CD4-positive, alpha-beta T cell (primary cell): ENCODE measurements around the gene B9D1. TPM values are rescaled to one million over a fixed set of nuclear protein-coding genes. Genes with fewer than 3 reads are reported as not detected.

ENCODE experiments used
- ATAC-seq: fragments of 200-7000 bp; cut with Tn5 transposase; one replicate; pipeline ENCODE4 v1.10.0; 2022; ENCODE audit warnings: mild to moderate bottlenecking; ENCODE audit not compliant: poor library complexity
- CTCF ChIA-PET: fragments of 350-600 bp; sonication (Branson Sonifier 250); formaldehyde crosslinking; loops from one replicate; lab custom pipeline; 2021; ENCODE audit warnings: antibody characterized with exemption, inconsistent platforms; lab: Charles Lee
- POLR2A ChIA-PET: fragments of 350-600 bp; sonication (Branson Sonifier 250); formaldehyde crosslinking; loops from one replicate; lab custom pipeline; 2021; ENCODE audit warnings: antibody characterized with exemption, inconsistent platforms; lab: Charles Lee
- DNase-seq, 14 experiments: peaks; one replicate each; pipeline ENCODE4 v3.0.0-alpha.2; 2013 to 2020; ENCODE audit warnings: mixed read lengths in 2 of 14
- H3K27ac ChIP-seq, 2 donors: one replicate each; pipeline versions ENCODE4 v1.5.1 to v1.7.0; 2013; ENCODE audit warnings: low read length in 2 of 2, low read depth in 1 of 2, mild to moderate bottlenecking in 1 of 2
- H3K27me3 ChIP-seq, 2 experiments: 1 replicate in 1 of 2; 2 replicates in 1 of 2; pipeline versions ENCODE4 v1.6.1 to v1.7.0; 2013; ENCODE audit warnings: low read length in 2 of 2, control low read depth in 1 of 2, mild to moderate bottlenecking in 1 of 2, moderate library complexity in 1 of 2; ENCODE audit not compliant: insufficient read depth in 2 of 2, control insufficient read depth in 1 of 2
- H3K36me3 ChIP-seq: one replicate; pipeline ENCODE4 v1.6.1; 2013; ENCODE audit warnings: low read length, control low read depth; ENCODE audit not compliant: insufficient read depth
- H3K4me1 ChIP-seq: one replicate; pipeline ENCODE4 v1.6.1; 2013; ENCODE audit warnings: low read length, control low read depth; ENCODE audit not compliant: insufficient read depth
- H3K4me3 ChIP-seq: one replicate; pipeline ENCODE4 v1.5.1; 2013; ENCODE audit warnings: mild to moderate bottlenecking, low read length, moderate library complexity
- H3K9me3 ChIP-seq, 2 experiments: 1 replicate in 1 of 2; 2 replicates in 1 of 2; pipeline versions ENCODE4 v1.6.1 to v1.7.0; 2013; ENCODE audit warnings: low read length in 2 of 2, mild to moderate bottlenecking in 2 of 2, control low read depth in 1 of 2, moderate library complexity in 1 of 2; ENCODE audit not compliant: control insufficient read depth in 1 of 2, insufficient read depth in 1 of 2
- H3K27ac Mint-ChIP-seq: one replicate; pipeline ENCODE4 v1.8.0; 2020; ENCODE audit warnings: mixed read lengths
- H3K27me3 Mint-ChIP-seq: one replicate; pipeline ENCODE4 v1.8.0; 2021; ENCODE audit warnings: mixed read lengths
- H3K36me3 Mint-ChIP-seq: one replicate; pipeline ENCODE4 v1.8.0; 2021; ENCODE audit warnings: low read depth, mixed read lengths
- H3K4me1 Mint-ChIP-seq: one replicate; pipeline ENCODE4 v1.8.0; 2021; ENCODE audit warnings: low read depth, mixed read lengths
- H3K4me3 Mint-ChIP-seq: one replicate; pipeline ENCODE4 v1.8.0; 2020; ENCODE audit warnings: mild to moderate bottlenecking, mixed read lengths
- H3K9me3 Mint-ChIP-seq: one replicate; pipeline ENCODE4 v1.8.0; 2020; ENCODE audit warnings: mixed read lengths
- intact Hi-C, 2 experiments: fragments of 100-400 bp; cut with DNase I in 1 of 2; cut with micrococcal nuclease in 1 of 2; formaldehyde crosslinking; loops; one replicate each; pipeline versions ENCODE4 v1.15.1 to v1.9.0; 2023 to 2025; cut with DNase I, micrococcal nuclease
- polyA plus RNA-seq, 2 donors: library from polyadenylated mRNA; unstranded; fragments of 120-200 nt; gene quantifications; one replicate each; pipeline ENCODE4 v1.2.1, GENCODE V29; 2013
- total RNA-seq, 174 experiments: library from RNA in 2 of 174; stranded (reverse) in 2 of 174; gene quantifications; one replicate each; pipeline ENCODE4 v1.2.3 and lab custom pipeline; 2021 to 2026
- TF ChIP-seq, protein P1 (sequence below): fragments of 200-600 bp; IDR thresholded peaks from one replicate; pipeline ENCODE4 v1.8.0; 2022; ENCODE audit warnings: antibody characterized with exemption, mild to moderate bottlenecking

B9D1 gene, protein sequence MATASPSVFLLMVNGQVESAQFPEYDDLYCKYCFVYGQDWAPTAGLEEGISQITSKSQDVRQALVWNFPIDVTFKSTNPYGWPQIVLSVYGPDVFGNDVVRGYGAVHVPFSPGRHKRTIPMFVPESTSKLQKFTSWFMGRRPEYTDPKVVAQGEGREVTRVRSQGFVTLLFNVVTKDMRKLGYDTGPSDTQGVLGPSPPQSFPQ
- total RNA-seq (under 1 TPM; 0.66 to 0.73 TPM), total RNA-seq (lab: John Stamatoyannopoulos, UW) (0 to 5.0 (median 1.2) reads per million in 172 experiments)
- polyA plus RNA-seq (2013, experiment 1 of 2): 0.68 TPM
- polyA plus RNA-seq (2013, experiment 2 of 2): 0.90 TPM

DNA sequence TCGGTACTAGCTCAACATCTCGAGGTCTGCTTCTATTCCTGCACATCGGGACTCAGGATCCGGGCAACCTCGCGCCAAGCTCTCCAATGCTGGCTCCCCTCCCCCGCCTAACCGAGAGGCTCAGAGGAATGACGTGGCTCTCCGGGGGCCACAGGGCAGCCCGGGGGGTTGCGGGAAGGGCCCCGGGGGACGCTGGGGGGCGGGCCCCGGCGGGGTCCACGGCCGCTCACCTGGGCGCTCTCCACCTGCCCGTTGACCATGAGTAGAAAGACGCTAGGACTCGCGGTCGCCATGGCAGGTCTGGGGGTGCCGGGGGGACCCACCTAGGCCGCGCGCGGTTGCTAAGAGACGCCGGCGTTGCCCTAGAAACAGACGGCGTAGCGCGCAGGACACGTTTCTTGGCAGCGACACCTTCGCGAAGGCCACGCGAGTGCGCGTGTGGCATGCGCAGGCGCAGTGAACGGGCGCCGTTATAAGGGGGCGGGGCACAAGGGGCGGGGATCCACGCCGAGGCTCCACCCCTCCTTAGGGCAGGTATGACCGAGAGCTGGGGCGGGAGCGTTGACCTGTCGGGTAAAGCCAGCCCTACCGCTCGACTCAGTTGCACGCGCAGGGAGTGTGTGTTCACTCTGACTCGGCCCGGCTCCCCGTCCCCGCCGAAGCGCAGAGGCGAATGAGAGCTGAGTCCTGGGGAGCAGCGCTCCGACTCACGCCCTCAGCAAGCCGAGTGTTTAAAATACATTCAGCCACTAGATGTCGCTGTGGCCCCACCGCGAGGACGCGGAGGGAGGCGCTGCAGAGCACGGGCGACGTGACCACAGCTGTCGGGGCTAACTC, at the start of gene B9D1:
Gene B9D1 (minus strand): TSS at position 447 of the 837 bp plus-strand sequence. CDS start 154 bp downstream, at position 293.
- H3K4me3 Mint-ChIP-seq: peak within 1 kb of the TSS; percentile 95
- POLR2A ChIA-PET: interaction anchor here (0.6 to 2.3 kb wide), 7 partner anchors 16 to 584 kb away, joined by 4 to 58 read pairs (median 5); partner anchors contain the start of genes ALDH3A2 and MAPK7
- DNase-seq: peak; percentile 91 to 97 (median 94)

DNA sequence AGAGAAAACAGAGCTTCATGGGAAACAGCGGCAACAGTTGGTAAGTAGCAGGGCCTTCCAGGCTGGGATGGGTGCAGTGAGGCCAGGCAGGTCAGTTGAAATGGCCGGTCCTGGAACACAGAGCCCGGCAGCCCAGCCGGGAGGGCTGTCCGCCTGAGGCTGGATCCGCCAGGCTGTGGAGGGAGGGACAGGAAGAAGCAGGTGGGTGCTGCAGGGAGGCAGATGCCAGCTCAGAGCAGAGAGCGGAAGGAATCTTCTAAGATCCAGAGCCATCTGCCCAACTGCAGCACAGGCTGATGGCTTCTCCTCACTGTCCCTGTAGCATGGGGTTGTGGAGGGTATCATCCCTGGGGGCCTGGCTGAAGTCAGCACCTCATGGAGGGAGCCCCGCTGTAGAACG, 49.1 kb upstream of the B9D1 start:
- Mint-ChIP-seq H3K27ac (no peak overlapping the region), H3K36me3 (no peaks in the 10 kb centered on the region), H3K4me1 (no peaks in the 10 kb centered on the region), H3K27me3 (no peaks in the 10 kb centered on the region), H3K9me3 (no peaks in the 10 kb centered on the region), H3K4me3 (no peak overlapping the region)
- ChIA-PET POLR2A (no interaction called here), CTCF (no interaction called here)
- TF ChIP-seq, protein P1, sequence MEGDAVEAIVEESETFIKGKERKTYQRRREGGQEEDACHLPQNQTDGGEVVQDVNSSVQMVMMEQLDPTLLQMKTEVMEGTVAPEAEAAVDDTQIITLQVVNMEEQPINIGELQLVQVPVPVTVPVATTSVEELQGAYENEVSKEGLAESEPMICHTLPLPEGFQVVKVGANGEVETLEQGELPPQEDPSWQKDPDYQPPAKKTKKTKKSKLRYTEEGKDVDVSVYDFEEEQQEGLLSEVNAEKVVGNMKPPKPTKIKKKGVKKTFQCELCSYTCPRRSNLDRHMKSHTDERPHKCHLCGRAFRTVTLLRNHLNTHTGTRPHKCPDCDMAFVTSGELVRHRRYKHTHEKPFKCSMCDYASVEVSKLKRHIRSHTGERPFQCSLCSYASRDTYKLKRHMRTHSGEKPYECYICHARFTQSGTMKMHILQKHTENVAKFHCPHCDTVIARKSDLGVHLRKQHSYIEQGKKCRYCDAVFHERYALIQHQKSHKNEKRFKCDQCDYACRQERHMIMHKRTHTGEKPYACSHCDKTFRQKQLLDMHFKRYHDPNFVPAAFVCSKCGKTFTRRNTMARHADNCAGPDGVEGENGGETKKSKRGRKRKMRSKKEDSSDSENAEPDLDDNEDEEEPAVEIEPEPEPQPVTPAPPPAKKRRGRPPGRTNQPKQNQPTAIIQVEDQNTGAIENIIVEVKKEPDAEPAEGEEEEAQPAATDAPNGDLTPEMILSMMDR: no peak
- H3K27me3 ChIP-seq: peaks cover 0 to 2% of the 10 kb centered on the region in 2 experiments
- H3K9me3 ChIP-seq: no peaks in the 10 kb centered on the region
- H3K27ac ChIP-seq: no peak overlapping the region
- DNase-seq (no peak), ATAC-seq (no peak)
- intact Hi-C loops: no loop called here
- no peaks in the 10 kb centered on the region for H3K36me3 ChIP-seq
- no peaks in the 10 kb centered on the region for H3K4me1 ChIP-seq
- H3K4me3 ChIP-seq: no peak overlapping the region

More for the DNA sequence above, at the start of gene B9D1:
- Mint-ChIP-seq H3K9me3 (no peaks in the 10 kb centered on the region), H3K4me1 (peaks cover 14% of the 10 kb centered on the region), H3K27me3 (peaks cover 5% of the 10 kb centered on the region), H3K36me3 (no peaks in the 10 kb centered on the region), H3K27ac (peak within 1 kb of the TSS; percentile 89)
- peak; percentile 93 for ATAC-seq
- Histone ChIP-seq H3K4me1 (peaks cover 16% of the 10 kb centered on the region), H3K27ac (peak within 1 kb of the TSS in 1 of 2 donors; percentile 29), H3K36me3 (no peaks in the 10 kb centered on the region), H3K9me3 (peaks cover 0 to 4% of the 10 kb centered on the region in 2 experiments), H3K4me3 (peak within 1 kb of the TSS; percentile 75), H3K27me3 (peaks cover 3 to 4% of the 10 kb centered on the region in 2 experiments)
- CTCF ChIA-PET: interaction anchor here (0.6 to 3.0 kb wide), 25 partner anchors 8 to 737 kb away, joined by 3 to 62 read pairs (median 4); partner anchors contain the start of genes ALDH3A2 and MAPK7
- TF ChIP-seq, protein P1: peak; percentile 99
- intact Hi-C loops: loop anchor here (1.0 to 10.0 kb wide), 9 partner anchors 14 to 404 kb away; partner anchors contain the start of genes ALDH3A2 (in 1 of the 2), FAM83G (in 1 of the 2) and MAPK7 (in 1 of the 2)

DNA sequence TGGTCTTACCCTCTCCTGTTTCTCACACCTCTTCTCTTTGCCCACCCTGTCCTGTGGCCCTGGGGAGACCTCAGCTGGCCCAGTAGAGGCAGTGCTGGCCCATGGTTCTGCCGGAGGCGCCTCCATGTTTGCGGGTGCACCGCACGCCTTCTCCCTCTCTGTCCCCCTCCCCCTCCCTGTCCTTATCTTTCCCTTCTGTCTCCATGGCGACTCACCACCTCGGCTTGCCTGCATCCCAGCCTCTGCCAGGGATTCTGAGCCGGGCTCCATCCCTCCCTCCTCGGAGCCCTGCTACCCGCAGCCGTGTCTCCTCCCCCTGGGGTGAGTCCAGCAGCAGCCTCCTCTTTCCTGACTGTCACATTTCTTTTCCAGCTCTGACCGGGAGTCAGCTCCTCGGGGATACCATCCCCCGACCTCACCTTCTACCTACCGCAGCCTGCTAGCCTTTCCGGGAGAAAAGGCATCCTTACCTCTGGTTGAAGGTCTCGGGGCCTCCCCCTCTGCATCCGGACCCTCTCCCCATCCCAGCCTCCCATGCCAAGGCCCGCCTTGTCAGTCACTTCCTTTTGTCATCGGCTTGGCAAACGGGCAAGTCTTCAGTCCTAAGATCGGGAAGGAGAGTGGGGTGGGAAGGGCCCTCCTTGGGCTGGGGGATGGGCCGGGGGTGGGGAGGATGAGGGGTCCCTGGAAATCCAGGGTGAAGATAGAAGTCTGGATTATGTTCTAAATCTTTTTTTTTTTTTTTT, 48.5 kb upstream of the B9D1 start, which contains the start of gene RNF112:
Gene RNF112 (plus strand): TSS at position 358 of the 746 bp plus-strand sequence. CDS start 177 bp downstream, at position 535.
- Mint-ChIP-seq H3K27me3 (no peaks in the 10 kb centered on the region), H3K36me3 (no peaks in the 10 kb centered on the region), H3K9me3 (no peaks in the 10 kb centered on the region), H3K4me3 (no peak within 1 kb of the TSS), H3K4me1 (no peaks in the 10 kb centered on the region), H3K27ac (no peak within 1 kb of the TSS)
- Histone ChIP-seq H3K4me3 (no peak within 1 kb of the TSS), H3K9me3 (no peaks in the 10 kb centered on the region), H3K27ac (no peak within 1 kb of the TSS), H3K27me3 (peaks cover 0 to 2% of the 10 kb centered on the region in 2 experiments), H3K4me1 (no peaks in the 10 kb centered on the region), H3K36me3 (no peaks in the 10 kb centered on the region)
- no peak for ATAC-seq
- TF ChIP-seq, protein P1: no peak
- ChIA-PET POLR2A (no interaction called here), CTCF (no interaction called here)
- DNase-seq: no peak
- intact Hi-C loops: no loop called here
